Calu3 (cell line): ENCODE measurements around the gene PPP1CA. TPM values are rescaled to one million over a fixed set of nuclear protein-coding genes. Genes with fewer than 3 reads are reported as not detected.

Experiments
- BruUV-seq: library from RNA; stranded (reverse); fragments of 400-500 nt; replicated peaks from 2 replicates; lab custom pipeline; 2021; lab: Mats Ljungman, UMichigan
- CTCF ChIA-PET: fragments of 300-600 bp; sonication (Branson Sonifier 250); formaldehyde crosslinking; loops from one replicate; lab custom pipeline; 2022; ENCODE audit warnings: antibody characterized with exemption; lab: Charles Lee
- DNase-seq: peaks from one replicate; pipeline ENCODE4 v3.0.0; 2022
- H3K27ac Mint-ChIP-seq: one replicate; pipeline ENCODE4 v1.8.0; 2022; ENCODE audit warnings: mixed read lengths; ENCODE audit not compliant: unreplicated experiment
- H3K27me3 Mint-ChIP-seq: one replicate; pipeline ENCODE4 v1.8.0; 2022; ENCODE audit warnings: mixed read lengths; ENCODE audit not compliant: unreplicated experiment
- H3K36me3 Mint-ChIP-seq: one replicate; pipeline ENCODE4 v1.8.0; 2022; ENCODE audit warnings: mild to moderate bottlenecking, moderate library complexity, mixed read lengths; ENCODE audit not compliant: insufficient read depth, unreplicated experiment
- H3K4me1 Mint-ChIP-seq: one replicate; pipeline ENCODE4 v1.8.0; 2022; ENCODE audit warnings: mild to moderate bottlenecking, low read depth, mixed read lengths; ENCODE audit not compliant: unreplicated experiment
- H3K4me3 Mint-ChIP-seq: one replicate; pipeline ENCODE4 v1.8.0; 2022; ENCODE audit warnings: mild to moderate bottlenecking, low read depth, moderate library complexity, mixed read lengths; ENCODE audit not compliant: unreplicated experiment
- H3K9me3 Mint-ChIP-seq: one replicate; pipeline ENCODE4 v1.8.0; 2022; ENCODE audit warnings: low read depth, mixed read lengths; ENCODE audit not compliant: unreplicated experiment
- CTCF ChIP-seq: fragments of 200-600 bp; IDR thresholded peaks from one replicate; pipeline ENCODE4 v1.8.0; 2022; ENCODE audit warnings: antibody characterized with exemption; ENCODE audit not compliant: unreplicated experiment
- intact Hi-C: fragments of 100-400 bp; cut with micrococcal nuclease; formaldehyde crosslinking; loops from one replicate; pipeline ENCODE4 v1.10.0; 2022; ENCODE audit not compliant: unreplicated experiment
- total RNA-seq: library from RNA; stranded (reverse); gene quantifications from 2 replicates; pipeline ENCODE4 v1.2.3, GENCODE V29; 2022

PPP1CA gene
- total RNA-seq, 1 experiment from 2014 or later = 180 TPM

DNA sequence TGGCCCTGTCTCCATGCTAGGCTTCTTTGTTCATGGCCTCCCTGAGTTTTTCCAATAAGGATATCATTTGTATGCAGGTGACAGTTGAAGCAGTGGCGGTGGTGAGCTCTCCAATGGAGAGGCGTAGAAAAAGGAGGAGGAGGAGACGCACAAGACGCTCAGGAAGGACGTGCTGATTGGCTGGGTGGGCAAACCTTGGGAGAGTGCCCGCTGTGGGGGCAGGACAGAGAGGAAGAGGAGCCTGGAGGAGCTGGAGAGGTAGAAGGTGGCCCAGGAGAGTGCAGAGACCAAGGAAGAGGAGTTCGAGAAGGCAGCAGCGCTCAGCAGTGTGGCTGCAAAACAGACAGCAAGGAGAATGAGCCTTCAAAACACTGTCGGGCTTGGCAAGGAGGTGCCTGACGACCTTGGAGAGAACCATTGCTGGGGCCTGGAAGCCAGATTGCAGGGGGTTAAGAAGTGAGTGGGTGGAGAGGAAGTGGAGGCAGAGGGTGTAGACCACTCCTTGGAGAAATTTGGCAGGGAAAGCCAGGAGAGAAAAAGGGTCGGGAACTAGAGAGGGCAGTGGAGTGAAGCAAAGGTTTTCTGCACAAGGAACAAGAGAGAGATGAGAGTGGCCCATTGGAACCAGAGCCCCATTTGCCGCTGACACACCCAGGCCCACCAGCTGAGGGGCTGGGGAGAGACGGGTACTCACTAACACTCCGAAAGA, 35.8 kb downstream of the PPP1CA start:
- BruUV-seq = no TSS peak
- Mint-ChIP-seq H3K36me3 (peaks cover 27% of the 10 kb centered on the region), H3K9me3 (no peaks in the 10 kb centered on the region), H3K4me3 (no peak overlapping the region), H3K4me1 (peaks cover 31% of the 10 kb centered on the region), H3K27me3 (no peaks in the 10 kb centered on the region), H3K27ac (no peak overlapping the region)
- CTCF ChIA-PET = no interaction called here
- no peak for TF ChIP-seq CTCF
- intact Hi-C loops = no loop called here
- no peak for DNase-seq

DNA sequence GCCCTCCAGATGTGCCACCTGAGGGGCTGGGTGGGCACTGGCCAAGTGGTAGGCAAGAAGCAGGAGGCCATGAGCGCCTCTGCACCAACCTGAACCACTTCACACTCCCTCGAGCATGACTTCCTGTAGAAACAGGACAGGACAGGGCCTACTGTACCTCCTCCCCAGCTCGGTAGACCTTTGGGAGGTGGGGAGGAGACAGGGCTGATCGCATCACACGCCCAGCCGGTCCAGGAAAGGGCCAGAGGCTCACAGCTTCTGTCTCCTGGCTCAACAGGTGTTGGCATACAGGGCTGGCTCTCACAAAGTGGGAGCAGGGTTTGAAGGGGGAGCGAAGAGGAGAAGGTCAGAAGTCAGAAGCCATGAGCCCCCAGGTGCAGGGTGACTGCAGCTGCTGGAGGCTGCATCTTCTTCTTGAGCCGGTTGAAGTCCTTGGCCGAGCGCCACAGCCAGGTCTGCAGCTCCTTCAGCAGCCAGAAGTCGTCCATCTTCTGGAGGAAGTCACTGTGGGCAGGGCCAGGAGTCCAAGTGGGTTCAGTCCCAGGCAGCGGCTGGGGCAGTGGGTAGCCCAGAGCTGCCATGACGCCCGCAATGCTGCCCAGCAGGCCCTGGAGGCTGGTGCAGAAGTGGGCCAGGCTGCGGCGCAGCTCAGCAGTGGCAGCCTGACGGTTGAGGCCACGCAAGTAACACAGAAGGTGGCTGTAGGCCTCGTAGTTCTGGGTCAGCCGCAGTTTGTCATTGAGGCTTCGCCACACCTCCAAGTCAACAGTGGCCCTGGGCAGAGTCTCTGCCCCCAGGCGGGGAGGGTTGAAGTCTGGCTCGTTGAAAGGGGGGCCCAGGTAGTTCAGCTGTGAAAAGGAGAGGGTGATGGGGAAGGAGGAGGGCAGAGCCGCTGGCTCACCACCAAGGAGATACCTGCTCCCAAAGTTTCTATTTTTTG, 36.6 kb downstream of the PPP1CA start:
- H3K27me3 Mint-ChIP-seq = no peaks in the 10 kb centered on the region
- H3K36me3 Mint-ChIP-seq = peaks cover 26% of the 10 kb centered on the region
- DNase-seq = no peak
- no peak overlapping the region for H3K4me3 Mint-ChIP-seq
- H3K27ac Mint-ChIP-seq = no peak overlapping the region
- H3K4me1 Mint-ChIP-seq = peaks cover 23% of the 10 kb centered on the region
- intact Hi-C loops = no loop called here
- no peak for TF ChIP-seq CTCF
- no peaks in the 10 kb centered on the region for H3K9me3 Mint-ChIP-seq
- CTCF ChIA-PET = no interaction called here
- no TSS peak for BruUV-seq

GRCh38 chr11:67364169-67364568, 37.5 kb downstream of the PPP1CA start:
- H3K27me3 Mint-ChIP-seq = no peaks in the 10 kb centered on the region
- TF ChIP-seq CTCF = no peak
- DNase-seq = no peak
- peak overlapping the region; percentile 35 for H3K27ac Mint-ChIP-seq
- H3K4me1 Mint-ChIP-seq = peaks cover 25% of the 10 kb centered on the region
- H3K9me3 Mint-ChIP-seq = no peaks in the 10 kb centered on the region
- intact Hi-C loops = no loop called here
- no peak overlapping the region for H3K4me3 Mint-ChIP-seq
- CTCF ChIA-PET = interaction anchor here (0.7 to 1.2 kb wide), 2 partner anchors 10 to 14 kb away, joined by 3 read pairs; no protein-coding TSS in a partner anchor
- H3K36me3 Mint-ChIP-seq = peaks cover 22% of the 10 kb centered on the region
- no TSS peak for BruUV-seq

DNA sequence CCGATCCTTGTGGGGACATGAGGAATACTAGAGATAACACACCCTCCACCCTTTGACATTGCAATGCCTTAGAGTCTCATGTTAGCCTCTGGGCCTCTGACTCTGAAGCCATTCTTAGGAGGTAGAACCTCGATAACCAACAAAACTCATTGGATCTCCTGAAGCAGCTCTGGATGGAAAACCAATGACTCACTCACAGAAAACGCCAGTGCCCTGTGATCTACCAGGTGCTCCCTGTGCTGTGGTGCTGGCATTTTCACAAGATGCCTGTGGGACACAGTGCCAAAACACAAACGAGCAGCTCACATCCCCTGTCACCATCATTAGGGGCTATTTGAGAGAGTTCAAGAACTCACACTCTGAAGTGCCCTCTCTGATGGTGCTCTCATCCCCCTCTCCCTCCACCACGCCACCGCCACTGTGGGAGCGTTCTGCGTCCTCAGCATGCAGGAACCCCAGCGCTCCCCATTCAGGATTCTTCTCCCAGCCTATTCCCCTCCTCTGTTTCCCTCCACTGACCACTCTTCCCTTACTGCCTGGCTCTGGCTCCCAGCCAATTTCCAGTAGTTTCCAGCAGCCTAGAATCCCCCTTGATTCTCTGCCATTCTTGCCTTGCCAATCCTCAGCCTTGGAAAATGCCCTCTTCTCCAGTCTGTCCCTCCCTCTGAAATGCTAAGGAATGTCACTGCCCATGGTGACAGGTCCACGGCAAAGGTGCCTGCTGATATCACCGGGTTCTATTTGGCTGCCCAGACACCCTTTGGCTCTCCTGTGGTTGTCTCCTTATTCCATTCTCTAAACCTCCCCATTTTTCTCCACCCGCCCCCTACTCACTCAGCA, 43.6 kb downstream of the PPP1CA start:
- no peaks in the 10 kb centered on the region for H3K9me3 Mint-ChIP-seq
- no peak for TF ChIP-seq CTCF
- BruUV-seq = no TSS peak
- H3K27me3 Mint-ChIP-seq = no peaks in the 10 kb centered on the region
- H3K36me3 Mint-ChIP-seq = peaks cover 33% of the 10 kb centered on the region
- peaks cover 65% of the 10 kb centered on the region for H3K4me1 Mint-ChIP-seq
- CTCF ChIA-PET = interaction anchor here (0.6 to 3.6 kb wide), 5 partner anchors 13 to 91 kb away, joined by 3 to 36 read pairs (median 12); partner anchors contain the start of gene CLCF1
- H3K27ac Mint-ChIP-seq = peak overlapping the region; percentile 89
- no peak for DNase-seq
- intact Hi-C loops = loop anchor here (10.0 kb wide), 1 partner anchor 147 kb away; the partner anchor contains the start of genes CDK2AP2 and PITPNM1
- H3K4me3 Mint-ChIP-seq = no peak overlapping the region
